ENCODE measurements around the gene EPS8L1.

The EPS8L1 gene

DNA sequence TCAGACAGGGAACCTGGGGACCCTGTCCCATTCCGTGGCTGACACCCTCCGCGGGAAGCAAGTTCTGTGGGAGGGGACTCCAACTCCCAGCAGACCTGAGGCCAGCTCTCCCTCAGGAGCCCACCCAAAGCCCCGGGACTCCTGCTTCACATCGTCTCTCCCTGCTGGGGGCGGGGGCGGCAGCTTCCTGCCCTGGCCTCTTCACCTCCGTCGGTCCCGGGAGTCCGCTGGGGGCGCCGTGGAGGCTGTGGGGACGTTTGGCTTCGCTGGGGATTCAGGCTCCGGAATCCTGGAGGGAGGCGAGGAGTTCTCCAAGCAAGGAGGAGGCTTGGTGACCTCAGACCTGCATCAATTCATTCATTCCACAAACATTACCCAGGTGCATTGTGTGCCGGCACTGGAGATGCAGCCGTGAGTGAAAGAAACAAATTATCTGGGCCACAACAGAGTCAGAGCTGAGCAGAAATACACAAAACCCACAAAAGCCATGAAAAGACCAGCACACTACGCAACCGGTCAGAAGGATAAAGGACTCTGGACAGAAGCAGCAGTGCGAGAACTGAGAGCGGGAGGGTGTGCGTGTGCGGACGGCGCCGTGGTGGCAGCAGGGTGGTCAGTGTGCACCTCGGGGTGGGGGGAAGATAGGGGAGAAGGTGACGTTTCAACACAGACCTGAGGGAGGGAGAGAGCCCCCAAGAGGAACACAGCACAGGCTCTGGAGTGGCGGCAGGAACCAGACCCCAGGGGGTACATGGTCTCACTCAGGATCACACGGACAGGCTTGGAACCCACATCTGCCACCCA, 19.0 kb downstream of the EPS8L1 start:
- TF ChIP-seq NFIC (IDR thresholded peaks at IDR 0.05) (no peak), CREB1 (IDR thresholded peaks at IDR 0.05; ENCODE audit: low read depth) (no peak), ZBTB7A (IDR thresholded peaks at IDR 0.05; ENCODE audit: low read depth) (no peak), TEAD4 (IDR thresholded peaks at IDR 0.05) (no peak), FOXM1 (IDR thresholded peaks at IDR 0.05; ENCODE audit: borderline replicate concordance, low read depth) (no peak), RAD21 (IDR thresholded peaks at IDR 0.05; ENCODE audit: low read depth) (no peak), YY1 (IDR thresholded peaks at IDR 0.05; ENCODE audit: low read depth) (no peak), TAF1 (IDR thresholded peaks at IDR 0.05; ENCODE audit: low read depth) (no peak), CEBPB (IDR thresholded peaks at IDR 0.05) (no peak), EGR1 (IDR thresholded peaks at IDR 0.05) (no peak), EP300 (IDR thresholded peaks at IDR 0.05; ENCODE audit: borderline replicate concordance) (no peak)
- TF ChIP-seq, protein P1, sequence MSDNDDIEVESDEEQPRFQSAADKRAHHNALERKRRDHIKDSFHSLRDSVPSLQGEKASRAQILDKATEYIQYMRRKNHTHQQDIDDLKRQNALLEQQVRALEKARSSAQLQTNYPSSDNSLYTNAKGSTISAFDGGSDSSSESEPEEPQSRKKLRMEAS (IDR thresholded peaks at IDR 0.05): no peak
- TF ChIP-seq, protein P2, sequence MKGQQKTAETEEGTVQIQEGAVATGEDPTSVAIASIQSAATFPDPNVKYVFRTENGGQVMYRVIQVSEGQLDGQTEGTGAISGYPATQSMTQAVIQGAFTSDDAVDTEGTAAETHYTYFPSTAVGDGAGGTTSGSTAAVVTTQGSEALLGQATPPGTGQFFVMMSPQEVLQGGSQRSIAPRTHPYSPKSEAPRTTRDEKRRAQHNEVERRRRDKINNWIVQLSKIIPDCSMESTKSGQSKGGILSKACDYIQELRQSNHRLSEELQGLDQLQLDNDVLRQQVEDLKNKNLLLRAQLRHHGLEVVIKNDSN (IDR thresholded peaks at IDR 0.05): no peak
- TF ChIP-seq, protein P3, sequence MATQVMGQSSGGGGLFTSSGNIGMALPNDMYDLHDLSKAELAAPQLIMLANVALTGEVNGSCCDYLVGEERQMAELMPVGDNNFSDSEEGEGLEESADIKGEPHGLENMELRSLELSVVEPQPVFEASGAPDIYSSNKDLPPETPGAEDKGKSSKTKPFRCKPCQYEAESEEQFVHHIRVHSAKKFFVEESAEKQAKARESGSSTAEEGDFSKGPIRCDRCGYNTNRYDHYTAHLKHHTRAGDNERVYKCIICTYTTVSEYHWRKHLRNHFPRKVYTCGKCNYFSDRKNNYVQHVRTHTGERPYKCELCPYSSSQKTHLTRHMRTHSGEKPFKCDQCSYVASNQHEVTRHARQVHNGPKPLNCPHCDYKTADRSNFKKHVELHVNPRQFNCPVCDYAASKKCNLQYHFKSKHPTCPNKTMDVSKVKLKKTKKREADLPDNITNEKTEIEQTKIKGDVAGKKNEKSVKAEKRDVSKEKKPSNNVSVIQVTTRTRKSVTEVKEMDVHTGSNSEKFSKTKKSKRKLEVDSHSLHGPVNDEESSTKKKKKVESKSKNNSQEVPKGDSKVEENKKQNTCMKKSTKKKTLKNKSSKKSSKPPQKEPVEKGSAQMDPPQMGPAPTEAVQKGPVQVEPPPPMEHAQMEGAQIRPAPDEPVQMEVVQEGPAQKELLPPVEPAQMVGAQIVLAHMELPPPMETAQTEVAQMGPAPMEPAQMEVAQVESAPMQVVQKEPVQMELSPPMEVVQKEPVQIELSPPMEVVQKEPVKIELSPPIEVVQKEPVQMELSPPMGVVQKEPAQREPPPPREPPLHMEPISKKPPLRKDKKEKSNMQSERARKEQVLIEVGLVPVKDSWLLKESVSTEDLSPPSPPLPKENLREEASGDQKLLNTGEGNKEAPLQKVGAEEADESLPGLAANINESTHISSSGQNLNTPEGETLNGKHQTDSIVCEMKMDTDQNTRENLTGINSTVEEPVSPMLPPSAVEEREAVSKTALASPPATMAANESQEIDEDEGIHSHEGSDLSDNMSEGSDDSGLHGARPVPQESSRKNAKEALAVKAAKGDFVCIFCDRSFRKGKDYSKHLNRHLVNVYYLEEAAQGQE (IDR thresholded peaks at IDR 0.05; ENCODE audit: low read depth): no peak

DNA sequence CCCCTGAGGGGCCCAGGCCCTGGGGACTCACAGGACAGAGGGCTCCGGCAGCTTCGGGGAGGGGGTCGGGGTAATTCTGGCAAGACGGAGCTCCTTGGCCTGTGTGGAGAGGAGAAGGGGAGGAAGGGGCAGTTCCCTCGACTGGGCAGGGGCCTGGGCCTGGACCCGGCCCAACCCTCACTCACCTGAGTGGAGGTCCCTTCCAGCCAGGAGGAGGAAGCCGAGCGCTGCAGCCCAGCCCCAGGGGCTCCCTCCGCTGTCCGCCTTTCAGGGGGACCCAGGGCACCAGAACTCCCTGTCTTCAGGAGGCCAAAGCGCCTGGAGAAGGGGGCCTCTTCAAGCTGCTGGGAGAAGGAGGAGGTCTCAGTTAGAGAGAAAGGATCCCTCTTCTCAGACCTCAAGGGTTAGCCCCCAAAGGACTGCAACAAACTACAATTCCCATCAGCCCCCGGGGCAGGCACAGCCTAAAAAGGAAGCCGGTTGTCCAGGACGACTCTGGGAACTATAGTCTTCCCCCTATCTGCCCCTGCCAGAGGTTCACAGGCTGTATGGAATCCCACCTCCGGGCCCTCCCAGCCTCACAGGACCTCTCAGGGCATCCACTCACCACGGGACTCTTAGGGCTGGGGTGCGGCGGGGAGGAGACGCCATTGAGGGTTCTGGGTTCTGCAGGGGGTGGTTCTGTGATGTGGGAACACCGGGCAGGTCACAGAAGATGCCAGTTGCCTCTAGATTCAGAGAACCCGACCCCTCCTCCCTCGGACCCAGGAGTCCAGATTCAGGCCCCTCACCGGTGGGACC, 19.8 kb downstream of the EPS8L1 start:
- no peak for TF ChIP-seq ZBTB7A (IDR thresholded peaks at IDR 0.05; ENCODE audit: low read depth)

DNA sequence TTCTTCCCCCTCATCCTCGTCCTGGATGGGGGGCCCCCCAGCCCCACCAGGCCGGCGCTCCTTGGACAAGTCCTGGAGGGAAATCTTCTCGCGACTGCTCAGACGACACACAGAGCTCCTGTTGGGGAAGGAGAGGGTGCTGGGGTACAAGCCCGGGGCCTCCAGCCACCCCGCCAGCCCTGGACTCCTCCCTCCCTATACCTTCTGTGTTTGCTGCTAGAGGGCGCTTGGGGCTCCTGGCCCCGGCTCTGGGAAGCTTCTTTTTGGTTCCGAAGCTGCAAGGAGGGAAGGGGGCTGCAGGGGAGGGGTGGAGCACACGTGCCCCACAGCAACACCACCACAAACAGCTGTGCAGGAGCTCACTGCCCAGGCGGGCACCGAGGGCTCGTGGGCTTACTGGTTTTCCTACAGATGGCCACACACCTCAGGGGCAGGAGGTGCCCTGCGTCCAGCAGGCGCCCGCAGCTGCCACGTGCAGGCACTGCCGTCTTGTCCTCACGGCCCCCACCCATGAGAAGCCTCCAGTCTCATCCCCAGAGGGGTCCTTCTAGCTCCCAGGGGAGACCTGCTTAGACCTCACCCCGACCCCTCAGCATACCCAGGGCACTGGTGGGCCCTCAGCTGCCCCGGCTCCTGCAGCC, 20.5 kb downstream of the EPS8L1 start:
- no peak for TF ChIP-seq EGR1 (IDR thresholded peaks at IDR 0.05)
- TF ChIP-seq, protein P1 (IDR thresholded peaks at IDR 0.05): no peak
- TF ChIP-seq FOXM1 (IDR thresholded peaks at IDR 0.05; ENCODE audit: borderline replicate concordance, low read depth): no peak
- TF ChIP-seq, protein P2 (IDR thresholded peaks at IDR 0.05): no peak
- TF ChIP-seq CEBPB (IDR thresholded peaks at IDR 0.05): no peak
- TF ChIP-seq, protein P3 (IDR thresholded peaks at IDR 0.05; ENCODE audit: low read depth): no peak
- TF ChIP-seq NFIC (IDR thresholded peaks at IDR 0.05): no peak
- TF ChIP-seq RAD21 (IDR thresholded peaks at IDR 0.05; ENCODE audit: low read depth): no peak
- TF ChIP-seq TAF1 (IDR thresholded peaks at IDR 0.05; ENCODE audit: low read depth): no peak
- no peak for TF ChIP-seq TCF12 (IDR thresholded peaks at IDR 0.05; ENCODE audit: low read depth)
- no peak for TF ChIP-seq CREB1 (IDR thresholded peaks at IDR 0.05; ENCODE audit: low read depth)
- no peak for TF ChIP-seq YY1 (IDR thresholded peaks at IDR 0.05; ENCODE audit: low read depth)
- no peak for TF ChIP-seq ZBTB7A (IDR thresholded peaks at IDR 0.05; ENCODE audit: low read depth)
- no peak for TF ChIP-seq EP300 (IDR thresholded peaks at IDR 0.05; ENCODE audit: borderline replicate concordance)

- no peak for TF ChIP-seq TCF12 (IDR thresholded peaks at IDR 0.05; ENCODE audit: low read depth)
- TF ChIP-seq, protein P2 (IDR thresholded peaks at IDR 0.05): no peak
- TF ChIP-seq, protein P1 (IDR thresholded peaks at IDR 0.05): no peak
Observed at GRCh38 chr19:55097864-55098715, 22.4 kb downstream of the EPS8L1 start.

Measured in Ishikawa (cell line).